ENCODE data around the gene TBC1D21.

TBC1D21 gene

GRCh38 chr15:73862276-73862675, 11.1 kb upstream of the TBC1D21 start:
- no peak for TF ChIP-seq CTCF (conservative IDR thresholded peaks at IDR 0.05)
- H3K27ac ChIP-seq: no peak overlapping the region

- no peak for TF ChIP-seq CTCF (conservative IDR thresholded peaks at IDR 0.05)
- H3K27ac ChIP-seq: no peak overlapping the region
Observed at GRCh38 chr15:73865379-73865778, 8.0 kb upstream of the TBC1D21 start.

- TF ChIP-seq CTCF (conservative IDR thresholded peaks at IDR 0.05): no peak
- no peak overlapping the region for H3K27ac ChIP-seq
Observed at GRCh38 chr15:73865904-73866303, 7.5 kb upstream of the TBC1D21 start.

- no peak for TF ChIP-seq CTCF (conservative IDR thresholded peaks at IDR 0.05)
- H3K27ac ChIP-seq: no peak overlapping the region
Observed at GRCh38 chr15:73866481-73866880, 6.9 kb upstream of the TBC1D21 start.

GRCh38 chr15:73866881-73867410, 6.4 kb upstream of the TBC1D21 start:
- no peak overlapping the region for H3K27ac ChIP-seq
- no peak for TF ChIP-seq CTCF (conservative IDR thresholded peaks at IDR 0.05)

- TF ChIP-seq CTCF (conservative IDR thresholded peaks at IDR 0.05): no peak
Observed at GRCh38 chr15:73867426-73867825, 5.9 kb upstream of the TBC1D21 start.

GRCh38 chr15:73867956-73868355, 5.4 kb upstream of the TBC1D21 start:
- TF ChIP-seq CTCF (conservative IDR thresholded peaks at IDR 0.05): no peak
- H3K27ac ChIP-seq: no peak overlapping the region

More at GRCh38 chr15:73867426-73867825, 5.9 kb upstream of the TBC1D21 start:
- no peak overlapping the region for H3K27ac ChIP-seq

Measured in VCaP (cell line).